HUES48 (cell line): Measurements from ENCODE around the gene STOM.

Source experiments
- H3K27ac ChIP-seq: one replicate; pipeline ENCODE4 v1.7.0; 2013; ENCODE audit warnings: low read depth, low read length, inconsistent platforms
- H3K27me3 ChIP-seq: 2 replicates; pipeline ENCODE4 v1.6.1; 2013; ENCODE audit warnings: mild to moderate bottlenecking, low read length; ENCODE audit not compliant: control insufficient read depth, insufficient read depth
- H3K36me3 ChIP-seq: 2 replicates; pipeline ENCODE4 v1.6.1; 2013; ENCODE audit warnings: low read length; ENCODE audit not compliant: control insufficient read depth, insufficient read depth
- H3K4me1 ChIP-seq: 2 replicates; pipeline ENCODE4 v1.6.1; 2013; ENCODE audit warnings: mild to moderate bottlenecking, low read length; ENCODE audit not compliant: control insufficient read depth, insufficient read depth
- H3K4me3 ChIP-seq: 2 replicates; pipeline ENCODE4 v1.5.1; 2013; ENCODE audit warnings: mild to moderate bottlenecking, low read depth, low read length
- H3K9ac ChIP-seq: 2 replicates; pipeline ENCODE4 v1.6.1; 2013; ENCODE audit warnings: mild to moderate bottlenecking, low read depth, low read length, moderate library complexity
- H3K9me3 ChIP-seq: 2 replicates; pipeline ENCODE4 v1.6.1; 2013; ENCODE audit warnings: low read length; ENCODE audit not compliant: control insufficient read depth, insufficient read depth

STOM gene

GRCh38 chr9:121359351-121360294 is 10.4 kb downstream of the STOM start:
- Histone ChIP-seq H3K4me1 (no peaks in the 10 kb centered on the region), H3K36me3 (0 out of 2 replicates have a peak, but pooled peaks cover 6% of the 10 kb centered on the region), H3K9me3 (no peaks in the 10 kb centered on the region), H3K4me3 (no peak overlapping the region), H3K9ac (no peak overlapping the region), H3K27ac (no peak overlapping the region), H3K27me3 (no peaks in the 10 kb centered on the region)

- no peaks in the 10 kb centered on the region for H3K4me1 ChIP-seq
- no peaks in the 10 kb centered on the region for H3K27me3 ChIP-seq
- peaks cover 14% of the 10 kb centered on the region; the same call in 1 of the 2 replicates for H3K36me3 ChIP-seq
- H3K9me3 ChIP-seq = no peaks in the 10 kb centered on the region
- no peak overlapping the region for H3K9ac ChIP-seq
- H3K27ac ChIP-seq = no peak overlapping the region
- H3K4me3 ChIP-seq = no peak overlapping the region
These were observed 11.3 kb downstream of the STOM start for GRCh38 chr9:121358751-121359150.

GRCh38 chr9:121357011-121357410 is 13.0 kb downstream of the STOM start:
- H3K36me3 ChIP-seq = peaks cover 28% of the 10 kb centered on the region
- H3K4me3 ChIP-seq = no peak overlapping the region
- H3K9me3 ChIP-seq = no peaks in the 10 kb centered on the region
- H3K27ac ChIP-seq = no peak overlapping the region
- no peak overlapping the region for H3K9ac ChIP-seq
- H3K27me3 ChIP-seq = no peaks in the 10 kb centered on the region
- H3K4me1 ChIP-seq = 0 out of 2 replicates have a peak, but pooled peaks cover 4% of the 10 kb centered on the region

GRCh38 chr9:121354762-121355161 is 15.3 kb downstream of the STOM start:
- H3K27me3 ChIP-seq = no peaks in the 10 kb centered on the region
- H3K4me1 ChIP-seq = 0 out of 2 replicates have a peak, but pooled peaks cover 4% of the 10 kb centered on the region
- H3K36me3 ChIP-seq = peaks cover 31% of the 10 kb centered on the region
- no peak overlapping the region for H3K27ac ChIP-seq
- H3K9ac ChIP-seq = no peak overlapping the region
- no peak overlapping the region for H3K4me3 ChIP-seq
- H3K9me3 ChIP-seq = no peaks in the 10 kb centered on the region

GRCh38 chr9:121354141-121354540 is 15.9 kb downstream of the STOM start:
- Histone ChIP-seq H3K27me3 (no peaks in the 10 kb centered on the region), H3K9me3 (no peaks in the 10 kb centered on the region), H3K27ac (no peak overlapping the region), H3K4me1 (0 out of 2 replicates have a peak, but pooled peaks cover 4% of the 10 kb centered on the region), H3K4me3 (no peak overlapping the region), H3K36me3 (peaks cover 32% of the 10 kb centered on the region), H3K9ac (no peak overlapping the region)

- 0 out of 2 replicates have a peak, but pooled peaks cover 4% of the 10 kb centered on the region for H3K4me1 ChIP-seq
- H3K27me3 ChIP-seq = no peaks in the 10 kb centered on the region
- H3K9me3 ChIP-seq = no peaks in the 10 kb centered on the region
- no peak overlapping the region for H3K4me3 ChIP-seq
- H3K27ac ChIP-seq = no peak overlapping the region
- H3K9ac ChIP-seq = no peak overlapping the region
- H3K36me3 ChIP-seq = peaks cover 39% of the 10 kb centered on the region
These were observed 16.6 kb downstream of the STOM start for GRCh38 chr9:121353241-121354061.

GRCh38 chr9:121350993-121351561 is 19.0 kb downstream of the STOM start:
- Histone ChIP-seq H3K9me3 (no peaks in the 10 kb centered on the region), H3K36me3 (peaks cover 59% of the 10 kb centered on the region), H3K27me3 (no peaks in the 10 kb centered on the region), H3K27ac (no peak overlapping the region), H3K9ac (no peak overlapping the region), H3K4me3 (no peak overlapping the region), H3K4me1 (0 out of 2 replicates have a peak, but pooled peaks cover 4% of the 10 kb centered on the region)

- Histone ChIP-seq H3K36me3 (peaks cover 58% of the 10 kb centered on the region), H3K4me1 (0 out of 2 replicates have a peak, but pooled peaks cover 4% of the 10 kb centered on the region), H3K4me3 (no peak overlapping the region), H3K9ac (no peak overlapping the region), H3K27me3 (no peaks in the 10 kb centered on the region), H3K27ac (no peak overlapping the region), H3K9me3 (no peaks in the 10 kb centered on the region)
These were observed 20.0 kb downstream of the STOM start for GRCh38 chr9:121350036-121350435.

GRCh38 chr9:121349009-121349408 is 21.0 kb downstream of the STOM start:
- no peaks in the 10 kb centered on the region for H3K9me3 ChIP-seq
- H3K4me1 ChIP-seq = 0 out of 2 replicates have a peak, but pooled peaks cover 4% of the 10 kb centered on the region
- no peak overlapping the region for H3K9ac ChIP-seq
- peaks cover 57% of the 10 kb centered on the region for H3K36me3 ChIP-seq
- no peak overlapping the region for H3K4me3 ChIP-seq
- no peaks in the 10 kb centered on the region for H3K27me3 ChIP-seq
- no peak overlapping the region for H3K27ac ChIP-seq

- peaks cover 51% of the 10 kb centered on the region for H3K36me3 ChIP-seq
- H3K4me3 ChIP-seq = no peak overlapping the region
These were observed 21.8 kb downstream of the STOM start for GRCh38 chr9:121348221-121348620.

More at GRCh38 chr9:121348221-121348620, 21.8 kb downstream of the STOM start:
- H3K9me3 ChIP-seq = no peaks in the 10 kb centered on the region
- no peak overlapping the region for H3K9ac ChIP-seq
- H3K27ac ChIP-seq = no peak overlapping the region
- H3K27me3 ChIP-seq = no peaks in the 10 kb centered on the region
- 0 out of 2 replicates have a peak, but pooled peaks cover 1% of the 10 kb centered on the region for H3K4me1 ChIP-seq
